ENCODE measurements around the gene MCF2L. TPM values are rescaled to one million over a fixed set of nuclear protein-coding genes. Genes with fewer than 3 reads are reported as not detected.

MCF2L gene
- total RNA-seq, 6 experiments from 2014 or later: 9.6 to 18.4 (median 11.7) TPM

DNA sequence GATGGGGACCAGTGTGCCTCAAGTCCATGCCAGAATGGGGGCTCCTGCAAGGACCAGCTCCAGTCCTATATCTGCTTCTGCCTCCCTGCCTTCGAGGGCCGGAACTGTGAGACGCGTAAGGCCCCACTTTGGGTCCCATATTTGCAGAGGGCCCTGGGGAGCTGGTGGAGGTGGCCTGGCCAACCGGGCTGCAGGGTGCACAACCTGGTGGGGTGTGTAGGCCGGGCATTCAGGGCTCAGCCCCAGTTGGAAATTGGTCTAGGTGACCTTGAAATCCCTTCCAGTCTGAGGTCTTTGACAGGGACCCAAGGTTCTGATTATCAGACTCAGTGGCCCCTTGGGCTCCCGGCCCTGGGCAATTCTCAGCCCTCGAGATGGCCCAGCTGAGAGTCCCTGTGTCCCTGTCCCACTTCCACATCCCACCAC lies 144.8 kb downstream of the MCF2L start:
- ATAC-seq: no peak
- no peaks in the 10 kb centered on the region for H3K9me3 ChIP-seq
- intact Hi-C loops (cut with DNase I): no loop called here
- no peak overlapping the region for H3K4me3 ChIP-seq
- TF ChIP-seq, protein P1, sequence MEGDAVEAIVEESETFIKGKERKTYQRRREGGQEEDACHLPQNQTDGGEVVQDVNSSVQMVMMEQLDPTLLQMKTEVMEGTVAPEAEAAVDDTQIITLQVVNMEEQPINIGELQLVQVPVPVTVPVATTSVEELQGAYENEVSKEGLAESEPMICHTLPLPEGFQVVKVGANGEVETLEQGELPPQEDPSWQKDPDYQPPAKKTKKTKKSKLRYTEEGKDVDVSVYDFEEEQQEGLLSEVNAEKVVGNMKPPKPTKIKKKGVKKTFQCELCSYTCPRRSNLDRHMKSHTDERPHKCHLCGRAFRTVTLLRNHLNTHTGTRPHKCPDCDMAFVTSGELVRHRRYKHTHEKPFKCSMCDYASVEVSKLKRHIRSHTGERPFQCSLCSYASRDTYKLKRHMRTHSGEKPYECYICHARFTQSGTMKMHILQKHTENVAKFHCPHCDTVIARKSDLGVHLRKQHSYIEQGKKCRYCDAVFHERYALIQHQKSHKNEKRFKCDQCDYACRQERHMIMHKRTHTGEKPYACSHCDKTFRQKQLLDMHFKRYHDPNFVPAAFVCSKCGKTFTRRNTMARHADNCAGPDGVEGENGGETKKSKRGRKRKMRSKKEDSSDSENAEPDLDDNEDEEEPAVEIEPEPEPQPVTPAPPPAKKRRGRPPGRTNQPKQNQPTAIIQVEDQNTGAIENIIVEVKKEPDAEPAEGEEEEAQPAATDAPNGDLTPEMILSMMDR (IDR thresholded peaks at IDR 0.05): no peak
- TF ChIP-seq POLR2A (IDR thresholded peaks at IDR 0.05): no peak
- no peaks in the 10 kb centered on the region for H3K4me1 ChIP-seq
- peak in 1 of 3 donors; percentile 40 for DNase-seq
- H3K27ac ChIP-seq: no peak overlapping the region
- H3K27me3 ChIP-seq: no peaks in the 10 kb centered on the region
- H3K36me3 ChIP-seq: peaks cover 0 to 2% (median 0%) of the 10 kb centered on the region in 4 donors
- WGBS (ENCODE audit: insufficient coverage, low coverage, low lambda C conversion rate, missing lambda C conversion rate): no CpG with 5 or more reads among the region's 8 CpGs

DNA sequence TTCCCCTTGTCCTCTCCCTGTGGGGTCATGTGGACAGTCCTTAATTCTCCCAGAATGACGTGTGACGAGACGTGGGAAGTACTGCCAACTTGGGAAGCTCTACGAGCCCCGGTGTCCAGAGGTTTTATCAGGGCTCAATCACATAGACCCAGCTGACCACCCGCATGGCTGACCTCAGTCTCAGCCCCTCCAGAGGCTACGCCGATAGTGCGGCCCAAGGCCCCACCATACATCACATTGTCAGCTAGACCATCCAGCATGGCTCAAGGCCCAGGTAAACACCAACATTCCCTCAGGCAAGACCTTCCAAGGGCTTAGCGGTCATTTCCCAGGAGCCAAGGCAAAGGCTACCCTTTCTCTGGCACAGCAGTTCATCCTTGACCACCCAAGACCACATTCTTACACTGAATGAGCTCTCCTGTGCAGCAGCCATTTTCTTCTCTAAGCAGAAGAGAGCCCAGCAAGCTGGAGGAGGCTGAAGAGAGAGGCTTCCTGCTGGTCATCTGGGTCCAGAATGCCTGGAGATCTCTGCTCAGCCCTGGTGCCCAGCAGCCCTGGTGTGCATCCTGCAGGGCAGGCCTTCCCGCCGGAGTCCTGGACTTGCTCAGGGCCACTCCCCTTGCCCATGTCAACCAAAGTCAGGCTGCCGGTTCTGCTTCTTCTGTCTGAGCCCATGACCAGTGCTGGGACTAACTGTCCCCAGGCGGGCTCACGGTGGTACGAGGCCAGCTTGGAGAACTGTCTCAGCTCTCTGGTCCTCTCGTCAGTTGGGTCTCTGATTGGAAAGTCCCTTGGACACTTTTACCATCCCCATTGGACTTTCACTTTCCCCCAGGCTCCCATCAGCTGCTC lies 145.7 kb downstream of the MCF2L start:
- intact Hi-C loops (cut with DNase I): no loop called here
- Histone ChIP-seq H3K9me3 (no peaks in the 10 kb centered on the region), H3K4me3 (no peak overlapping the region), H3K4me1 (no peaks in the 10 kb centered on the region), H3K36me3 (peaks cover 0 to 2% (median 0%) of the 10 kb centered on the region in 4 donors), H3K27me3 (no peaks in the 10 kb centered on the region), H3K27ac (no peak overlapping the region)
- 20% methylated on average over 1 of the region's 17 CpGs for WGBS (ENCODE audit: insufficient coverage, low coverage, low lambda C conversion rate, missing lambda C conversion rate)
- ATAC-seq: no peak
- TF ChIP-seq, protein P1 (IDR thresholded peaks at IDR 0.05): no peak
- TF ChIP-seq POLR2A (IDR thresholded peaks at IDR 0.05): no peak
- peak in 2 of 3 donors; percentile 37 to 43 for DNase-seq

DNA sequence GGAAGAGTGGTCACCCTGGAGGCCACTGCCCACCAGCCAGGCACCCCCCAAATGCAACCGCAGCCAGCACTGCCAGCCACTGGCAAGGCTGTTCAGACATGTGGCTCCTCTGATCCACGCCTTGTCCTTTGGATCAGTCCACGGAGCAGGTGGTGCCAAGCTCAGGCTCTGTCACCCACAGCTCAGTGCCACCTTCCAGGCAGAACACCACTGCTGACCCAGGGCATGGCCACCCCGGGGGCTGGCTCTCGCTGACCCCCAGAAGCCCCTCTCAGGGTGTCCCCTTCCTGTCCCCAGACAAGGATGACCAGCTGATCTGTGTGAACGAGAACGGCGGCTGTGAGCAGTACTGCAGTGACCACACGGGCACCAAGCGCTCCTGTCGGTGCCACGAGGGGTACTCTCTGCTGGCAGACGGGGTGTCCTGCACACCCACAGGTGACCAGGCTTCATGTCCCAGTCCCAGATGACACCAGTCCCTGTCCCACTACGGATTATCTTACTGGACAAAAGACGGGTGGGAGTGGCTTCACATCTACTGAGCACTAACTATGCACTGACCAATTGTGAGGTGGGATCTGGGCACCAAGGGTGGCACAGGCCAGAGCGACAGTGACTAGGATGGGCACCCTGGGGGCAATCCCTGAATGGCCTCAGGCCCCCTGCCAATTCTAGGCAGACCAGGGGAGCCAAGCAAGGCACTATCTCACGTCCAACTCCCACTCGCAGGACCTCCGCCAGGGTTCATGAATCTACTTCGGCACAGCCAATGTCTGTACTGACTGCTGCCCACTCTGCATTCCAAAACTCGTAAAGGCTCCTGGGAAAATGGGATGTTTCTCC lies 146.6 kb downstream of the MCF2L start:
- H3K4me1 ChIP-seq: no peaks in the 10 kb centered on the region
- peak in 2 of 3 donors; percentile 42 to 45 for DNase-seq
- ATAC-seq: no peak
- no peaks in the 10 kb centered on the region for H3K9me3 ChIP-seq
- intact Hi-C loops (cut with DNase I): no loop called here
- H3K4me3 ChIP-seq: no peak overlapping the region
- H3K36me3 ChIP-seq: peaks cover 0 to 2% (median 0%) of the 10 kb centered on the region in 4 donors
- no peak overlapping the region for H3K27ac ChIP-seq
- H3K27me3 ChIP-seq: no peaks in the 10 kb centered on the region
- WGBS (ENCODE audit: insufficient coverage, low coverage, low lambda C conversion rate, missing lambda C conversion rate): no CpG with 5 or more reads among the region's 21 CpGs
- TF ChIP-seq POLR2A (IDR thresholded peaks at IDR 0.05): no peak
- TF ChIP-seq, protein P1 (IDR thresholded peaks at IDR 0.05): no peak

DNA sequence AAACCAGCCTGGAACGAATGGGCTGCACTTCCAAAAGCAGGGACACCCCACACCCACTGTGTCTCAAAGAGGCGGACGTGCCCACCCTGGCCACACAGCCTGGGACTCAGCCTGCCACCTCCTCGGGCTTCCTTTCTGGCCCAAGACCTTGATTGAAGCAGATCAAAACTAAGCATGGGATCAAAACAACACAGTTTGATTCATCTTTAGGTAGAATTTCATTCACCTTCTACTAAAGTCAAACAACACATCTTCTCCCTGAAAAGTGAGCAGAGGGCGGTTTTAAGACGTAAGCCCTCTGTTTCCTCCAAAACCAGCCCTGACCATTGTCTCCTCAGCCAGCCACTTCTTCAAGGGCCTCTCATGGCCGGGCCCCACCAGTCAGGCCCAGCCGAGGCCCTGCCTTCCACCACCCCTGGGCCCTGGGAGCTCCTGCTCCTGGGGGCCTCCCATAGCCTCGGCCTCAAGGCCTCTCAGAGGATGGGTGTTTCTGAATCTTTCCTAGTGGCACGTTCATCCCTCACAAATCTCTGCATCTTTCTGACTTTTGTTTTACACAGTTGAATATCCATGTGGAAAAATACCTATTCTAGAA lies 147.3 kb downstream of the MCF2L start:
- Histone ChIP-seq H3K27ac (no peak overlapping the region), H3K4me3 (no peak overlapping the region), H3K9me3 (no peaks in the 10 kb centered on the region), H3K36me3 (peaks cover 0 to 2% (median 0%) of the 10 kb centered on the region in 4 donors), H3K4me1 (no peaks in the 10 kb centered on the region), H3K27me3 (no peaks in the 10 kb centered on the region)
- WGBS (ENCODE audit: insufficient coverage, low coverage, low lambda C conversion rate, missing lambda C conversion rate): 73% methylated on average over 5 of the region's 10 CpGs
- intact Hi-C loops (cut with DNase I): no loop called here
- peak in 1 of 3 donors; percentile 27 for DNase-seq
- ATAC-seq: no peak
- TF ChIP-seq, protein P1 (IDR thresholded peaks at IDR 0.05): no peak
- no peak for TF ChIP-seq POLR2A (IDR thresholded peaks at IDR 0.05)
